Neural progenitor cell (in vitro differentiated cells): ENCODE measurements around the gene GRK6.

ENCODE experiments used
- CTCF ChIP-seq: fragments of 200-600 bp; sonication (generic); IDR thresholded peaks from 2 replicates; pipeline ENCODE4 v1.5.1; 2017; ENCODE audit warnings: antibody characterized with exemption, mild to moderate bottlenecking
- EZH2 ChIP-seq: fragments of 200-600 bp; sonication (generic); IDR thresholded peaks from 2 replicates; pipeline ENCODE4 v1.6.1; 2017; ENCODE audit warnings: antibody characterized with exemption, mild to moderate bottlenecking, moderate library complexity
- EZH2phosphoT487 ChIP-seq: fragments of 200-600 bp; sonication (generic); IDR thresholded peaks from 2 replicates; pipeline ENCODE4 v1.6.1; 2017; ENCODE audit warnings: antibody characterized with exemption

GRCh38 chr5:177440211-177440989 is 13.9 kb downstream of the GRK6 start:
- TF ChIP-seq CTCF (no peak), EZH2phosphoT487 (no peak), EZH2 (no peak)
